NCI-H1092 treated with DMSO at 0.1 percent for 48 hours (cell line): ENCODE measurements around the gene CYBA.

Experiments
- DNase-seq: peaks from one replicate; lab custom pipeline; 2025; lab: John Stamatoyannopoulos, UW

Gene CYBA

GRCh38 chr16:88661468-88661867, 10.6 kb upstream of the CYBA start:
- no peak for DNase-seq

- DNase-seq: no peak
Observed at GRCh38 chr16:88659160-88659559, 8.3 kb upstream of the CYBA start.

- no peak for DNase-seq
Observed at GRCh38 chr16:88658714-88659113, 7.9 kb upstream of the CYBA start.

GRCh38 chr16:88657371-88657770, 6.5 kb upstream of the CYBA start:
- no peak for DNase-seq

- DNase-seq: no peak
Observed at GRCh38 chr16:88656291-88656980, 5.6 kb upstream of the CYBA start.

GRCh38 chr16:88655733-88656281, 5.0 kb upstream of the CYBA start:
- DNase-seq: no peak

GRCh38 chr16:88655053-88655732, 4.3 kb upstream of the CYBA start:
- no peak for DNase-seq

- no peak for DNase-seq
Observed at GRCh38 chr16:88654363-88655052, 3.7 kb upstream of the CYBA start.

GRCh38 chr16:88653596-88654362, 2.9 kb upstream of the CYBA start:
- no peak for DNase-seq

GRCh38 chr16:88653101-88653500, 2.2 kb upstream of the CYBA start:
- no peak for DNase-seq

- no peak for DNase-seq
Observed at GRCh38 chr16:88652762-88653063, 1.9 kb upstream of the CYBA start.

- DNase-seq: no peak
Observed at GRCh38 chr16:88651989-88652761, 1.3 kb upstream of the CYBA start.

GRCh38 chr16:88651276-88651988, 579 bp upstream of the CYBA start:
- no peak for DNase-seq

GRCh38 chr16:88649924-88650748, 717 bp downstream of the CYBA start:
- DNase-seq: no peak

- peak; percentile 73 for DNase-seq
Observed at GRCh38 chr16:88649195-88649923, 1.5 kb downstream of the CYBA start.

- DNase-seq: no peak
Observed at GRCh38 chr16:88647178-88648070, 3.4 kb downstream of the CYBA start.

GRCh38 chr16:88646345-88647034, 4.4 kb downstream of the CYBA start:
- no peak for DNase-seq

GRCh38 chr16:88645941-88646340, 4.9 kb downstream of the CYBA start:
- no peak for DNase-seq
